ENCODE data around the gene TEX261. TPM values are rescaled to one million over a fixed set of nuclear protein-coding genes. Genes with fewer than 3 reads are reported as not detected.
"Not testable (repeated sequence)": the region's sequence is repeated elsewhere in the genome, so short reads cannot be mapped to it uniquely, and the experiment has no call there.

Gene TEX261
- total RNA-seq, 1 donor from 2014 or later, result 18.1 TPM

- not testable (repeated sequence) for DNase-seq
Observed at GRCh38 chr2:70999931-71000330, 5.3 kb upstream of the TEX261 start.

DNA sequence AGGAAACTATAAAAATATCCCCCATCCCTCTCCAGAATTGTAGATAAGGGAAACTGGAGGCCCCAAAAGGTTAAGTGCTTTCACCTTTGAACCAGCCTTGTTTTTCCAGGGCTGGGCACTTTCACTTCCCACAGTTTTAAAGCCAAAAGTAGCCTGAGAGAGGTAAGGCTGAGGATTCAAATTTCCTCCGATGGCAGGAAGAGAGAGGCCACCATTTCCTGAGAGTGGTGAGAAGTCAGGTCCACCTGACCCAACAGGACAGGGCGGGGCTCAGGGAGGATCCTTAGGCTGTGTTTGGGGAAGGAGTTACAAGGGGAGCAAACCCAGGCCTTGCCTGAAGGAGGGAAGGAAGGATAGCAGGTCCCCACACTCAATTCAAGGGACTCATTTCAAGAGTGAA lies 4.7 kb upstream of the TEX261 start:
- DNase-seq, result no peak

DNA sequence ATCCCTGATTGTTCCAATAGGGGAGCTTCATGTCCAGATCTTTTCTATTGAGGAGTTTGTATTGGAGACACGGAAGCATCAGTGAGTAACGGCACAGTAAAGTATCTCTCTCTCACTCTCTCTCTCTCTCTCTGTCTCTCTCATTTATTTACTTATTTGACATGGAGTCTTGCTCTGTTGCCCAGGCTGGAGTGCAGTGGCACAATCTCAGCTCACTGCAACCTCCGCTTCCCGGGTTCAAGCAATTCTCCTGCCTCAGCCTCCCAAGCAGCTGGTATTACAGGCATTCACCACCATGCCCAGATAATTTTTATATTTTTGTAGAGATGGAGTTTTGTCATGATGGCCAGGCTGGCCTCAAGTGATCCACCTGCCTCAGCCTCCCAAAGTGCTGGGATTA lies 4.2 kb upstream of the TEX261 start:
- DNase-seq, result not testable (repeated sequence)

- DNase-seq, result no peak
Observed at GRCh38 chr2:70995426-70995729, 705 bp upstream of the TEX261 start.

GRCh38 chr2:70994009-70994698 lies 519 bp downstream of the TEX261 start:
- DNase-seq, result no peak

GRCh38 chr2:70992945-70993853 lies 1.5 kb downstream of the TEX261 start:
- no peak for DNase-seq

- no peak for DNase-seq
Observed at GRCh38 chr2:70991742-70992141, 2.9 kb downstream of the TEX261 start.

DNA sequence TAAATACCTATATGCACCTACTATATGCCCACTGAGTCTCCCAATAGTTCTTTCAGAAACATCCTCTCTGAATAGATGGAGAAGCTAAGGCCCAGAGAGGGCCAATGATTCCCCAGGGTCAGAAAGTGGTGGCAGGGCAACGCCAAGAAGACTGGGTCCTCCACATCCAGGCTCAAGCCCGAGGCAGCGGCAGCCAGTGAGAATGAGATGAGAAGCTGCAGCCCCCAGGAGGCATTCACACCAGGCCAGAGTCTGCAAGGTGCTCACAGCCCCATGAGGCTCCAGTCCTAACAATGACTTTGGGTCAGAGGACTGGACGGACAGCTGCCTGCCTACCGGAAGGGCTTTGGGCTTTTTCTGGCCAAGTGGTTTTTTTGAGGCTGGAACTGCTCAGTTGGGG lies 3.5 kb downstream of the TEX261 start:
- no peak for DNase-seq

DNA sequence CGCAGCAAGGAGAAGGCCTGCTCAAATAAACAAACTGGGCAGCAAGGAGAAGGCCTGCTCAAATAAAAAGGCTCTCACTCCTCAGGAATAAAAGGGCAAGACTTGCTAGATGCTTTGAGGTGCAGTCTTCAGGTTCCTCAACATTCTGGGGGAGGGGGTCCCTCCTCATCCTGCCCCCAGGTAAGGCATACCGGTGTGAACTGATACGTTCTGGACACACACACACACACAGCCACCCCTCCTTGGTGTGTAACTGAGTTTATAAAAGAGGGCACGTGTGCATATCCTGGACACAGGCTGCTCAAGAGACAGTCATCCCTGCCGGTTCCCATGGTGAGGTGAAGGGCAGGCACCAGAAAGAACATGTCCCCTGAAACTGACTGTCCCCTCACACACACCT lies 4.5 kb downstream of the TEX261 start:
- no peak for DNase-seq

DNA sequence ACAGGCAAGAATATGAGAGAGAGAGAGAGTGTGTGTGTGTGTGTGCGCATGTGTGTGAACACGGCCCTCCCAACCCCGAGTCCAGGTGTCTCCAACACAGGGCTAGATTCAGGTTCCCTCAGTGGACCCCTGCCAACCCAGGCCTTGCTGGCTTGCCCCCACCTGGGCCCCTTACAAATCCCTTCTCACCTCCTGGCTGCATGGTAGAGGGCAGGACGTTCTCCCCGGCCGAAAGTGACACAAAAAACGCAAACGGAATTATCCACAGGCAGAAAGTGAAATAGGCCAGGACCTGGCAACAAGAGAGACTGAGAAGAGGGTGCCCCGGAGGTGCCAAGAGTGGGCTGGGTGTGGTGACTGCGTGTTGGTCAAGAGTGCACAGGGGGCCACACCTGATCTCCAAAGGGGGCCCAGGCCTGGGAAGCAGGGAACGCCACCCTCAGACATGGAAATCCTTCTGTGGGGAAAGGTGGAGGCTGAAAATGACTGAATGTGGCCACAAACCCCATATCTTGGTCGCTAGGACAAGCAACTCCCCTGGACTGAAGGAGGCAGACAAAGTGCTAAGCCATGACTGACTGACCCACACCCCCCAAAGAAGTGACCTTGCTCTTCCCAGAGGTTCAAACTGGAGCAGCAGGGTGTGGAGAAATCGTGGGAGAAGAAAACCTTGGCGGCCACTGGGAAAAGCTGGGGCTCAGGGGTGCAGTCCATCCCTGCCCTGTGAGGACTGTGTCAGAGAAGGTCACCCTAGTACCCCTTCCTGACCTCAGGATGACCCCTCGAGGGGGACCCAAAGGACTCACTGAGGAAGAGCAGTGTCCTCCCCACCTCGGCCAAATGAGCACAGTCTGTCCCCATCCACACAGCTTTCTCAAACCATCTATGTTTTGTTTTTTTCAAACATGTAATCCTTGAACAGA lies 5.7 kb downstream of the TEX261 start:
- no peak for DNase-seq

DNA sequence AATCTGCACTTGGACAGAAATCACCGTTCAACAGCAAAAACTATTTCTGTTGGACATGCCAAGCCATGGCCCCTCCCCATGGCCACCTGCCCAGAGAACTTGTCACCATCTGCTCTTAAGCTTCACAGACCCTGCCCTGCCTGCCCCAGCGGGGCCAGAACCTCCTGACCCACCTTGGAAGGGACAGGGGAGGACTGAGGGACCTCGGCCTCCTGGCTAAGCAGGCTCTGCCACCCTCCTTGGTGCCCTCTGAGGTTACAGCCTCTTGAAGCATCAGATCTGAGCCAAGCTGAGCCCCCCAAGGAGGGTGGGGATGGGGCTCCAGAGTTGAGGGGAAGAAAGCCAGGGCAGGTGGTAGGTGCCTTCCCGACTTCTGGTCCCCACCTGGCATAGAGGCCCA lies 6.5 kb downstream of the TEX261 start:
- DNase-seq, result no peak

DNA sequence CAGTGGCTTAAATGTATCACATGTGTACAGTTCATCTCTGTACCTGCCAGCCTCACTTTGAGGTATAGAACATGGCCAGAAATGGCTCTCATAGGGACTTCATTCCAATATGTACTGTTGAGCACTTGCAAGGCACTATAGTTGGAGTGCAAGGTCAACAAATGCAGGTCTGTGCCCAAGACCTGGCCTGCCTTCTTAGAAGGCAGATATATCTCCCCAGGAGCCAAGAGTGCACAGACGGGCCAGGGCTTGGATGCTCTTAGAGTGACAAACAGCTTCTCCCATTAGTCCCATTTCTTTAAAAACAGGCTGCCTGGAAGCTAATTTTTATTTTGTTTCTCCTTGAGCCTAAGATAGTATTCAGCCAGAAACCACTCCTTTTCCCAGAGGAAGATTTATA lies 7.3 kb downstream of the TEX261 start:
- DNase-seq, result no peak

GRCh38 chr2:70986499-70987189 lies 8.0 kb downstream of the TEX261 start:
- DNase-seq, result no peak

DNA sequence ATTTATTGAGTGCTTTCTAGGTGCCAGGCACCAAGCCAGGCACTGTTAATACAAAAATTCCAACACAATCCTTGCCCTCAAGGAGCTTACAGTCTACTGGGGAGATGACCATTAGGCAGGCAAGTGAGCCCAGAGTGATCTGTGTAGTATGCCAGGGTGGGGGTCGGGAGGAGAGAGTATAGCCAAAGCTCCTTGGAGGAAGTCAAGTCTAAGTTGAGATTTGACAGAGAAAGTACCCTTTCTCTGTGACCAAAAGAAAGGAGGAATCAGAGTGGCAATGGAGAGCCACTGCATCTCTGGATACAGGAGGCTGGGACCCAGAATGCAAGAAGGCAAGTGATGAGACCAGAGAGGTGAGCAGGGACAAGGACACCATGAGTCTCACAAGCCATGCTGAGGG lies 8.7 kb downstream of the TEX261 start:
- no peak for DNase-seq

GRCh38 chr2:70985283-70985688 lies 9.4 kb downstream of the TEX261 start:
- no peak for DNase-seq

- DNase-seq, result no peak
Observed at GRCh38 chr2:70984576-70985282, 9.9 kb downstream of the TEX261 start.

DNA sequence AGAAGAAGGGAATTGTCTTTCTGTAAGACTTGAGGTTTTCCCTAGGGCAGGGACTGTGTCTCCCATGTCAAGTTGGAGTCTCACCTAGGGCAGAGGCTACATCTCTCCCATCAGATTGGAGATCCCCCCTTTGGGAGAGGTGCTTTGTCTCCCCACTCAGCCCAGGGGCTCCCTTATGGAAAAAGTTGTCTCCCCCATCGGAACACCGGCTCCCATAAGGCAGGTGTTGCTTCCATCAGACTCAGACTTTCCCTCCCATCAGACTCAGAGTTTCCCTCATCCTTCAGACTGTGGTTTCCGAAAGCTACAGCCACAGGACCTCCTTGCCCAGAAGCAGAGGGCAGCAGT lies 10.5 kb downstream of the TEX261 start:
- no peak for DNase-seq

- DNase-seq, result no peak
Observed at GRCh38 chr2:70983506-70984227, 11.0 kb downstream of the TEX261 start.

DNA sequence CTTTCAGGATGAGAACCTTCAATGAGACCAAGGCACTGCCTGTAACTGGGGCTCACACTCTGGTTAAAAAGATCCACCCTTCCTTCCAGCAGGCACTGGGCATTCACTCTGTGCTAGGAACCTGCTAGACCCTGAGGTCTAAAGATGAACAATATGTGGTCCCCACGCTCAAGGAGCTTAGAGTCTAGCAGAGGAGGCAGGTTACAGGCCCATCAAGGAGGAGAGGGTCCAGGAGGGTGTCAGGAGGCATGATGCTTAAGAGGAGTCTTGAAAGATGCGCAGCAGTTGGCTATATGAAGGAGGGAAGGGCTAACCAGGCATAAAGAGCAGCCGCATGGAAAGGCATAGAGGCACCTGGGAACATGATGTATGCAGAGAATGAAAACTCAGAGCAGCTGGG lies 11.7 kb downstream of the TEX261 start:
- DNase-seq, result no peak

DNA sequence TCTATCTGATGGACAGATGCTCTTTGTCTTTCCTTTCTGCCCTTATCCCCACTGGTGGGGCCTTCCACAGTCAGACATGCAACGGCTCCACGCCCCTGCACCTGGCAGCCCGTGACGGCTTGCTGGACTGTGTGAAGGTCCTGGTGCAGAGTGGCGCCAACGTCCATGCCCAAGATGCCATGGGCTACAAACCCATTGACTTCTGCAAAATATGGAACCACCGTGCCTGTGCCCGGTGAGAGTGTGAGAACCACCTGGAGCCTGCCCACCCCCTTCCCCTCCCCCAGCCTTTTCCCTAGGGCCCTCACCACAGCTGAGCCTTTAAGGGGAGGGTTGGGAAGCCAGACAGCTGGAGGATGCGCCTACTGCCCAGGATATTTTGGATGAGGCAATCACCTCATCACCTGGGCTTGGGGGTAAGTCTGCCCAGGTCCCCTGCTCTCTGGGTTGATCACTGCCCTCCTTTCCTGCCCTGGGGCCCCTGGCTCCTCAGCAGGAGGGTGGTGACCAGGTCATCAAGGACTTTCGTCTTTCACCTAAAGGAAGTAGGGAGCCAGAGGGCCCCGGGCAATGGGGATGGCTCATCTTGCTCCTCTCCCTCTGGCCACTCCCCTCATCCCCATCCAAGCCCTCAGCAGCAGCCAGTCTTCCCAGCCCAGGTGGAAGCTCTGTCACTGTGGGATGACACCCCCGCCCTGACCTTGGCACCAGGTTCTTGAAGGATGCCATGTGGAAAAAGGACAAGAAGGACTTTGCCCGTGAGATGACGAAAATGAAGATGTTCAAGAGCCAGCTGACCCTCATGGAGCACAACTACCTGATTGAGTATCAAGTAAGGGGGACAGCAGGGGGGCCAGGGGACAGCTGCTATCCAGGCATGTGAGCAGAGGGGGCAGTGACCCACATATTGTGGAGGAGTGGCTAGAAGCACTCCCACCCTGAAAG lies 12.5 kb downstream of the TEX261 start:
- DNase-seq, result no peak
